ENCODE results near the gene HOXD13. TPM values are rescaled to one million over a fixed set of nuclear protein-coding genes. Genes with fewer than 3 reads are reported as not detected.

HOXD13 gene
- total and polyA plus RNA-seq, 3 experiments from 2014 or later = not detected

- DNase-seq = no peak
- no peaks in the 10 kb centered on the region for H3K4me1 ChIP-seq (ENCODE audit: insufficient read depth, low read length)
- ChIA-PET POLR2A (no interaction called here), CTCF (interaction anchor here (1.0 kb wide), 1 partner anchor 15 kb away, joined by 3 read pairs; no protein-coding TSS in a partner anchor)
- Mint-ChIP-seq H3K27ac (peak overlapping the region in 2 of 8 donors; percentile 7 to 62), H3K9me3 (peaks cover 0 to 29% (median 6%) of the 10 kb centered on the region in 5 donors), H3K36me3 (no peaks in the 10 kb centered on the region), H3K27me3 (peaks cover 89 to 92% of the 10 kb centered on the region in 2 donors), H3K4me3 (peak overlapping the region in 3 of 7 donors; percentile 5 to 46 (median 40)), H3K4me1 (peaks cover 6 to 19% (median 12%) of the 10 kb centered on the region in 3 donors)
- H3K36me3 ChIP-seq (ENCODE audit: insufficient read depth, low read length) = no peaks in the 10 kb centered on the region
- H3K27ac ChIP-seq (ENCODE audit: low read depth, low read length) = no peak overlapping the region
- no peak overlapping the region for H3K4me3 ChIP-seq (ENCODE audit: low read length)
- peaks cover 90% of the 10 kb centered on the region for H3K27me3 ChIP-seq (ENCODE audit: insufficient read depth, low read length, poor library complexity, severe bottlenecking)
- H3K9me3 ChIP-seq (ENCODE audit: low read length) = no peaks in the 10 kb centered on the region
These were observed 20.1 kb downstream of the HOXD13 start for GRCh38 chr2:176112375-176113302.

GRCh38 chr2:176114120-176114929 is 21.8 kb downstream of the HOXD13 start:
- no peaks in the 10 kb centered on the region for H3K36me3 ChIP-seq (ENCODE audit: insufficient read depth, low read length)
- H3K9me3 ChIP-seq (ENCODE audit: low read length) = no peaks in the 10 kb centered on the region
- Mint-ChIP-seq H3K4me1 (peaks cover 6 to 18% (median 7%) of the 10 kb centered on the region in 3 donors), H3K27ac (peak overlapping the region in 1 of 8 donors; percentile 40), H3K9me3 (peaks cover 0 to 32% (median 10%) of the 10 kb centered on the region in 5 donors), H3K36me3 (peaks cover 0 to 3% (median 0%) of the 10 kb centered on the region in 3 donors), H3K27me3 (peaks cover 94 to 95% of the 10 kb centered on the region in 2 donors), H3K4me3 (no peak overlapping the region)
- no peak overlapping the region for H3K4me3 ChIP-seq (ENCODE audit: low read length)
- ChIA-PET POLR2A (no interaction called here), CTCF (interaction anchor here (0.8 to 1.4 kb wide), 3 partner anchors 13 to 26 kb away, joined by 3 to 5 read pairs (median 4); no protein-coding TSS in a partner anchor)
- H3K27me3 ChIP-seq (ENCODE audit: insufficient read depth, low read length, poor library complexity, severe bottlenecking) = peaks cover 97% of the 10 kb centered on the region
- H3K27ac ChIP-seq (ENCODE audit: low read depth, low read length) = no peak overlapping the region
- H3K4me1 ChIP-seq (ENCODE audit: insufficient read depth, low read length) = no peaks in the 10 kb centered on the region
- no peak for DNase-seq

GRCh38 chr2:176114930-176115625 is 22.6 kb downstream of the HOXD13 start:
- peaks cover 97% of the 10 kb centered on the region for H3K27me3 ChIP-seq (ENCODE audit: insufficient read depth, low read length, poor library complexity, severe bottlenecking)
- no peak overlapping the region for H3K4me3 Mint-ChIP-seq
- peaks cover 2 to 15% (median 4%) of the 10 kb centered on the region in 3 donors for H3K4me1 Mint-ChIP-seq
- peaks cover 93 to 95% of the 10 kb centered on the region in 2 donors for H3K27me3 Mint-ChIP-seq
- peak overlapping the region in 1 of 8 donors; percentile 30 for H3K27ac Mint-ChIP-seq
- peaks cover 0 to 28% (median 10%) of the 10 kb centered on the region in 5 donors for H3K9me3 Mint-ChIP-seq
- no peak for DNase-seq
- H3K9me3 ChIP-seq (ENCODE audit: low read length) = no peaks in the 10 kb centered on the region
- no peak overlapping the region for H3K4me3 ChIP-seq (ENCODE audit: low read length)
- ChIA-PET CTCF (interaction anchor here (0.9 to 1.4 kb wide), 2 partner anchors 12 to 19 kb away, joined by 4 to 5 read pairs; no protein-coding TSS in a partner anchor), POLR2A (no interaction called here)
- no peaks in the 10 kb centered on the region for H3K4me1 ChIP-seq (ENCODE audit: insufficient read depth, low read length)
- H3K36me3 ChIP-seq (ENCODE audit: insufficient read depth, low read length) = no peaks in the 10 kb centered on the region
- no peak overlapping the region for H3K27ac ChIP-seq (ENCODE audit: low read depth, low read length)
- peaks cover 0 to 3% (median 0%) of the 10 kb centered on the region in 3 donors for H3K36me3 Mint-ChIP-seq

GRCh38 chr2:176115883-176116813 is 23.6 kb downstream of the HOXD13 start, which contains the start of gene HOXD10:
Gene HOXD10 (plus strand): TSS chr2:176116778. CDS start chr2:176116834, 56 bp downstream.
- DNase-seq = no peak
- peak within 1 kb of the TSS in 1 of 7 donors; percentile 57 for H3K4me3 Mint-ChIP-seq
- Histone ChIP-seq H3K9me3 (ENCODE audit: low read length) (no peaks in the 10 kb centered on the region), H3K36me3 (ENCODE audit: insufficient read depth, low read length) (no peaks in the 10 kb centered on the region), H3K27ac (ENCODE audit: low read depth, low read length) (no peak within 1 kb of the TSS), H3K4me1 (ENCODE audit: insufficient read depth, low read length) (no peaks in the 10 kb centered on the region), H3K27me3 (ENCODE audit: insufficient read depth, low read length, poor library complexity, severe bottlenecking) (peaks cover 97% of the 10 kb centered on the region), H3K4me3 (ENCODE audit: low read length) (no peak within 1 kb of the TSS)
- peaks cover 0 to 22% (median 8%) of the 10 kb centered on the region in 5 donors for H3K9me3 Mint-ChIP-seq
- peaks cover 0 to 3% (median 0%) of the 10 kb centered on the region in 3 donors for H3K36me3 Mint-ChIP-seq
- H3K4me1 Mint-ChIP-seq = peaks cover 2 to 13% (median 4%) of the 10 kb centered on the region in 3 donors
- peak within 1 kb of the TSS in 3 of 8 donors; percentile 19 to 86 (median 74) for H3K27ac Mint-ChIP-seq
- CTCF ChIA-PET = no interaction called here
- POLR2A ChIA-PET = no interaction called here
- peaks cover 93 to 95% of the 10 kb centered on the region in 2 donors for H3K27me3 Mint-ChIP-seq

GRCh38 chr2:176117162-176117822 is 24.8 kb downstream of the HOXD13 start:
- no peak for DNase-seq
- peak overlapping the region in 1 of 7 donors; percentile 57 for H3K4me3 Mint-ChIP-seq
- H3K27ac Mint-ChIP-seq = peak overlapping the region in 2 of 8 donors; percentile 15 to 74
- peaks cover 2 to 5% (median 4%) of the 10 kb centered on the region in 3 donors for H3K4me1 Mint-ChIP-seq
- Histone ChIP-seq H3K27ac (ENCODE audit: low read depth, low read length) (no peak overlapping the region), H3K4me3 (ENCODE audit: low read length) (no peak overlapping the region), H3K9me3 (ENCODE audit: low read length) (no peaks in the 10 kb centered on the region), H3K4me1 (ENCODE audit: insufficient read depth, low read length) (no peaks in the 10 kb centered on the region), H3K27me3 (ENCODE audit: insufficient read depth, low read length, poor library complexity, severe bottlenecking) (peaks cover 97% of the 10 kb centered on the region), H3K36me3 (ENCODE audit: insufficient read depth, low read length) (no peaks in the 10 kb centered on the region)
- H3K27me3 Mint-ChIP-seq = peaks cover 90 to 91% of the 10 kb centered on the region in 2 donors
- ChIA-PET CTCF (no interaction called here), POLR2A (no interaction called here)
- peaks cover 0 to 3% (median 0%) of the 10 kb centered on the region in 3 donors for H3K36me3 Mint-ChIP-seq
- peaks cover 0 to 18% (median 8%) of the 10 kb centered on the region in 5 donors for H3K9me3 Mint-ChIP-seq

- H3K36me3 ChIP-seq (ENCODE audit: insufficient read depth, low read length) = no peaks in the 10 kb centered on the region
- no peak for DNase-seq
- H3K4me1 ChIP-seq (ENCODE audit: insufficient read depth, low read length) = no peaks in the 10 kb centered on the region
- no peak overlapping the region for H3K27ac ChIP-seq (ENCODE audit: low read depth, low read length)
- H3K27me3 ChIP-seq (ENCODE audit: insufficient read depth, low read length, poor library complexity, severe bottlenecking) = peaks cover 95% of the 10 kb centered on the region
- H3K4me3 ChIP-seq (ENCODE audit: low read length) = no peak overlapping the region
- H3K36me3 Mint-ChIP-seq = peaks cover 0 to 3% (median 0%) of the 10 kb centered on the region in 3 donors
- peaks cover 0 to 17% (median 8%) of the 10 kb centered on the region in 5 donors for H3K9me3 Mint-ChIP-seq
- CTCF ChIA-PET = no interaction called here
- H3K27ac Mint-ChIP-seq = peak overlapping the region in 2 of 8 donors; percentile 74 to 77
- H3K4me1 Mint-ChIP-seq = peaks cover 4 to 7% (median 5%) of the 10 kb centered on the region in 3 donors
- H3K4me3 Mint-ChIP-seq = peak overlapping the region in 2 of 7 donors; percentile 17 to 51
- POLR2A ChIA-PET = no interaction called here
- no peaks in the 10 kb centered on the region for H3K9me3 ChIP-seq (ENCODE audit: low read length)
- H3K27me3 Mint-ChIP-seq = peaks cover 86 to 88% of the 10 kb centered on the region in 2 donors
These were observed 25.4 kb downstream of the HOXD13 start for GRCh38 chr2:176117823-176118371.

Measured in CD8-positive, alpha-beta memory T cell (primary cell).